NCI-H2029 treated with DMSO at 0.1 percent for 48 hours (cell line): ENCODE measurements around the gene CAMTA1.

Experiments
- DNase-seq: peaks from one replicate; lab custom pipeline; 2025; lab: John Stamatoyannopoulos, UW

The CAMTA1 gene

DNA sequence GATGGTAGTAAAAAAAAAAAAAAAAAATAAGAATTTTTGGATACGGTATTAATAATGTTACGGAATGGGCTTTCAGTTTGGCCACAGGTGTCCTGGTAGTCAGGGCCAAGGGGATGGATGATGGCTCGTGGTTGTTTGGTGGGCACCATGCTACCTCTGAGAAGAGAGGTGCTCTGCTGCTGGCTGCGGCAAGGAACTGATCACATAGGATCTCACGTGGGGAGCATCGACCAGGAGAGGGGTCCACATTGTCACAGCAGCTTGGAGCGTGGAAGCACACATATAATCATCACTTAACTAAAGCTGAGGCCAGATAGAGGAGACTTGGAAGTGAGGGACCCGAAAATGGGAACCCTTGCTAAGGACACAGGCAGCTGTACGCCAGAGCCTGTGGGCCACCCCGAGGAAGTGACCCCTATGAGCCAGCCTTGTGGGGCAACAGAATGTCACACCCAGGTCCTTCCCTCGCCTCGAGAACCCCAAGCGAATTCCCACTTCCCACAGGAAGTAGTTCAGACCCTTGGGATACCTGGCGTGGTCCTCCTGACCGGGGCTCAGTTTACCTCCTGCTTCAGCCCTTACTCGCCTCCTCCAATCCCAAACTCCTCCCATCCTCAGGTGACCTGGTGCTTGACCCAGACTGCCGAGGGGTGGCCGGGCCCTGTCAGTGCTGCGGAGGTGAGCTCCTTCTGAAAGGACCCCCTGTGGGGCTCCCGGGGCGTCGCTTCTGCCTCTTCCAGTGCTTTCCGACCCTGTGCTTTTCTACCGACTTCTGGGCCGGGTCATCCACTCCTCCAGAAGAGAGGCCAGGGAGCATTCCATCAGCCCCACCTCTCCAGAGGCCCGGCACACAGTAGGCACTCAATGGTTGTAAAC is 222.0 kb downstream of the CAMTA1 start:
- no peak for DNase-seq

DNA sequence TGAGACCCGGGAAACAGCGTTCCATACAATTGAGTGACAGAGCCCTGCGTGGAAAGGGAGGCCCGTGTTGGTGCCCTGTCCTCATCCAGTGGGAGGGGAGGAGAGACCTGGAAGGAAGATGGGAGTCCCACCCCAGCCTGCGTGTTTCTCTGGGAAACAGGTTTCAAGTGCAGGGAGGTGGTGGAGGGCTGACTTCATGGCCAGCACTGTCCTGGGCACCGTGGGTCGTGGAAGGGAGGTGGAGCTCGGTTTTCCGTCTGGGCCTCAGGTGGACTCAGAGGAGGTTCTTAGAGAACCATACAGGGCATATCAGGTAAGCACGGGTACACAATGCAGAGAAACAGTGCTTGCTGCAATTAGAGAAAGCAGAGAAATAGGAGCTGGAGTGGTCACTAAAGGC is 222.6 kb downstream of the CAMTA1 start:
- DNase-seq, result no peak

DNA sequence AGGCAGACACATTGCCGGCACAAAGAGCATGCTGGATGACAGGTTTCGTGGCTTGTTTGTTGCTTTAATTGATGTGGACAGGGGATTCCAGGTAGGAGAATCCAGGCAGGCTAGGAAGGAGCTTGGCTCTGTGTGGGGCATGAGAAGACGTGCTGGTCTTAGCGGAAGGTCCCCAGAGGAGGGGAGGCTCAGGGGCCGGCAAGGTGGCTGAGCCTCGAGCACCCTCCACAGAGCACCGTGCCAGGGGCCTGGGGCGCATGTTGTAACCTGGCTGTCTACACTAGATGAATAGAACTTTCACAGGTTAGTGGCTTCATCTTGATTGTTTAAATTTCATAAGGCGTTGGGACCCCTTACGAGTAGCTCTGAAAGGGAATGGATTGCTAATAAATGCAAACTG is 223.1 kb downstream of the CAMTA1 start:
- DNase-seq, result no peak

DNA sequence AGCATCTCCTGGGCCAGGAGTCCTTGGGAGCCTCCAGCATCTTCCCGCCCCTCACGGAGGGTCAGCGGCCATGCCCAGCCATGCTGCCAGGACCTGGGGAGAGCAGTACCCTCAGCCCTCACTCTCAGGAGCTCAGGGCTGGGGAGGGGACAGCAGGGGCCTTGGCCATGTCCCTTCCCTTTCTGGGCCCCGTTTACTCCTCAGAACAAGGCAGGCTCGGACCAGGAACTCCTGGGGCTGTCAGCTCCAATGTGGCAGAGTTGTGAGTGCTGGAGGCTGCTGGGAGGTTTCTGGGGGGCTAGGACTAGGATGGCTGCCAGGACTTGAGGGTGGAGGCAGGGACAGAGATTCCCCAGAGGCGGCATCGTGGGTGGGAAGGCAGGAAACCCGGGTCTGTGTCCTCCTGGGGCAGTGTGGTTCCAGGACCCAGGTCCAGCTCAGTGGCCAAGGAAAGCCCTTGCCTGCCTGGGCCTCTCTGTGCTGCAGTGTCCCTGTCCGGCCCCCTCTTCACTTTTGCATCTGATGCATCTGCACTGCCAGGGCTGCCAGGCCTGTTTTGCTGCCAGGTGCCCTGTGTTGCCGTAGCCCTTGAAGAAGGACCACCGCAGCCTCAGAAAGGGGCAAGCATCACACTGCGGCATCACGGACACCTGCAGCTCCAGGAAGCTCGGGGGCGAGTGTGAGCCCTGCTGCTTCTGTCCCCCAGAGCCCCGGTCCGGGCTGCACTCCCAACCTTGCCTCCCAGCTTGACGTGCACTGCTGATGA is 223.9 kb downstream of the CAMTA1 start:
- DNase-seq, result no peak

DNA sequence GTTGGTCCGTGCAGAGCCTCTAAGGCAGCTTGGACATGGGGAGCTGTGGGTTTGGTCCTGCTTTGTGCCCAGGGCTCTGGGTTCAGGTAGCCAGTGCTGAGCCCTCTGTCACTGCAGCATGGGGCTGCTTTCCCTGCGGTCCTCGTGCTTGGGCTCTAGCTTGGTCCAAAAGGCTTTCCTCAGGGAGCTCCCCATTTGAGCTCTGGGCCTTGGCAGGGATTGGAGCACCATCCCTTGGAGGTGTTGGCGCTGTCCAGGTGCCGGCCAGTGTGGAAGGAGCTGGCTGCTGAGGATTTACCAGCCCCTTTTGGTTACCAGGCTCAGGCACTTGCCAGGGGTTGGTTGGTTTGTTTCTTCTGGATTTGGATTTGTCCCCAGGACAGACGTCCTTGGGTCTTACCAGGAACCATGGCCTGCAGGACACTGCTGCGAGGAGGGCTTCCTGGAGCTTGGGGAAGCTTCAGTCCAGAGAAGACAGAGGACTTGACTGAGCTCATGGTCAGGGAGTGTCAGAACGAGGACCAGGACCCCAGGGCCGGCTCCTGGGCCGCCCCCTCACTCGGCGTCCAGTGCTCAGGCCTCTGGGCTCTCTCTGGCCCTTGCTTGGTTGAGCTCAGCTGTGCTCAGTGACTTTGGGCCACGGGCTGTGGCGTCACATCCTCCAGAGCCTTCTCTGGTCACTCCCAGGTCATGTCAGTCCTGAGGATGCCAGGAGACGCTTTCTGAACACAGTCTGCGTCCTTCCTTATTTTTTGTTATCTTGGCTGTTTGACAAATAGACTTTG is 224.7 kb downstream of the CAMTA1 start:
- no peak for DNase-seq

DNA sequence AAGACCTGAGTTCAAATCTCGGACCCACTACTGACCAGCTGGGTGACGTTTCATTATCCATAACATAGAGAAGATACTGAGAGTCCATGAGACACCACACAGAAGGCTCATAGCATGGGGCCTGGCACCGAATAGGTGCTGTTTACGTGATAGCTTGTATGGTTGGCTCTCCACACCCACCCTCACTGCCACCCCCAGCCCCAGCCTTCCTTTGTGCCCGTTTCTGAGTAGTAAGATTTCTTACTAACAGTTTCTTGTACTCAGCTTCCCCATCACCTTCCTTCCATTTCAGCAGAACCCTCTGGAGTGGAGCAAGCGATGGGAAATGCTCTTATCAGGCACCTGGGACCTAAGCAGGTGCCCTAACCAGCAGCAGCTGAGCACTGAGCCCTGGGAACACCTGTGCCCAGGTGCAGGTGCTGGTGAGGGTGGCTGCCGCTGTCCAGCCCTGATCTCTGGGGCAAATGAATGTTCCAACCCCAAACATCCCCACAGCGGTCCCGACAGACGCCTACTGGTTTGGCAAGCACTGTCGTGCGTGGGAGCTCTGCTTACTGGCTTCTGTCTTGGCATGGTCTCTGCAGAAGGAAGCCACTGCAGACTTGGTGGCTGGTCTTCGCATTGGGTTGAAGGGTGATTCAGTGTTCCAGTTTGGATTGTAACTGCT is 225.4 kb downstream of the CAMTA1 start:
- DNase-seq, result no peak

DNA sequence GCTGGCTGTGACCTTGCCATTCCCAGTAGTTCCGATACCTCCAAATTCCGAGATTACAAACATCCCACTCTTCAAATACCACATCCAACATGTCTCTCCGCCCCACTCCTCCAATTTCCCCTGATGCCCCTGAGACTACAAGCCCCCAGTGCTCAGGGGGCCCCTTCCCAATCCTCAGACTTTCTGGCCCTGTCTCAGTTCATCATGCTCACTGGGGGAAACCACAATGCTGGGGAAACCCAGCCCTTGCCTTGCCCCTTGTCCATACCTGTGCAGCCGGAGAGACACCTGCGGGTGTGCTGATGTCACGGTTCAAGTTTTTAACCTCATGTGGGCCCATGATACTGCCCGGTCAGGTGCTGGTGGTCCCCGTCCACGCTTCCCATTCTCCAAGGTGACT is 226.6 kb downstream of the CAMTA1 start:
- no peak for DNase-seq

DNA sequence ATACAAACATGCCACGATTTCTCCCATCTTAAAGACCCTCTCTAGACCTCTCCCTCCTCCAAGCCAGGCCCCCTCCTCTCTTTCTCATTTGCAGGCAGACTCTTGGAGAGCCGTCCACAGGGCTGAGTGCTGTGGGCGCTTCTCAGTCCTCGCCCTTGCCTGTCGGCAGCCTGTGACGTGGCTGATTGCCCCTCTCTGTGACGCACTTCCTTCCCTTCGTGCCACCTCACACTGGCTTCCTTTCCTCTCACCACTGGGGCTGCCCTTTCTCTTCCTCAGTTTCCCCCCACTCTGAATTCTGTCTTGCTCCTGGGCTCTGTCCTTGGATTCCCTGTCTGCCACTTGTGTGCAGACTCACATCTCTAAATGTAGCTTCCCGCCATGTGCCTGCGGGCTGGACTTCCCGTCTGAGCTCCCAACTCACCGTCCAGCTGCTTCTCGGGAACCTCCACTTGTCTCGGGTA is 227.2 kb downstream of the CAMTA1 start:
- no peak for DNase-seq

DNA sequence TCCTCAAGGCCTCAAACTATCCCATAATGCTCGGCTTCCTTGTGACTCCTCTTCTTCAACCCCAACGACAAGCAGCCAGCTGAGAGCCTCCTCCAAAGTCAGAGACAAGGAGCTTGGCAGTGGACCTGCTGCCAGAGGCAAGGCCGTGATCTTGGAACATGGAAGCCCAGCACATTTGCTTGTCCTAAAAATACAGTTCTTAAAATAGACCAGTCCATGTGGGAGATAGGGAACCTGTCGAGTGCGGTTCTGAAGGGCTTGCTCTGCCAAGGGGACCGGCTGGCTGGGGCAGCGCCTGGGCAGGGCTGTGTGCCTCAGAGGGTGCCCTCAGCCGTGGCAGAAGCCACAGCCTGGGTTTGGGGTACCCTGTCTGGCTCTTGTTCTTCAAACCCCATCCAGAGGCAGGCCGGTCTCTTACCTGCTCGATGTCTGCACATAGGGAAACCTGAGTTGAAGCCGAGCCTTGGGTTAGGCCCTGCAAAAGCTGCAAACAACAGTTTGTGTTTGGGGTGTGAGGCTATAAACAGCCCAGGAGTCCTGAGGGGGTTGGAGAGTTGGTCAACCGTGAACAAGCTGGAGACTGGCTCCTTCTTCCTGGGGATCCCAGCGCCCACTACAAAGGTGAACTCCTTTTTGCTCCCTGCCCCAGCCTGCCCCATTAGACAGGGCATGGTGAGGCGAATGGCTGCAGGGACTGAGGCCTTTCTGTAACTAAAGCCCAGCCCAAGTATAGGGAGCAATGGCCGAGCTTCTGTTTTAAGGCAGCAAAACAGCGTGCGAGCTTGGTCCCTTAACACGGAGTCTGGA is 228.8 kb downstream of the CAMTA1 start:
- DNase-seq, result no peak

DNA sequence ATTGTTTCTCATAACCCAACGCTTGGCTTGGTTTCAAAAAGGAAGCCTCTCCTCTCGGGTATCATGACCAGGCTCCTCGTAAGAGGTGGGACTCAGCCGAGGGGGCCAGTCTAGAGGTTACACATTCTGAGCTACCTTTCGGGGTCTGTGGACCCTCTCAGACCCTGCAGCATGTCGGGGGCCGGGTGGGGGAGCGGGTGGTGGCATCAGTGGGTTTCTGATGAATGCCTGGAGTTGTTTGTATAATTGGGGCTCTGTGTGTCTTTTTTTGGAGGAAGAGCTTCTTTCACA is 229.3 kb downstream of the CAMTA1 start:
- no peak for DNase-seq

DNA sequence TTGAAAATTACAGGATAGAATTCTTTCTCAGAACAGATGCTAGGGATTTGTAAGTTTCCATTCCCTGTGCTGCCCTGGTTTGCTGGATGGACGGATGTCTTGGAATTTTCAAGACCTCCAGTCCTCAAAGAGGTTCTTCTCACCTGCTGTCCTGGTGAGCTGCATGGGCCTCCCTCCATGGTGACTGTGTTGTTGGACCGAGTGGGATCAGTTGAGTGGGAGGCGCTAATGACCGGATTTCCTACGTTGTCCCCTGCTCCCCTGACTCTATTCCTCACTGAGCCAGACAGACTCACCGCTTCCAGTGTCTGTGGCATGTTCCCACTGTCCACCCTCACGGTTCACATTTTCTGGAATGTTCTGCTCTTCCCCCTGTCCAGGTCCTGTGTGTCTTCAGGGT is 229.8 kb downstream of the CAMTA1 start:
- no peak for DNase-seq

DNA sequence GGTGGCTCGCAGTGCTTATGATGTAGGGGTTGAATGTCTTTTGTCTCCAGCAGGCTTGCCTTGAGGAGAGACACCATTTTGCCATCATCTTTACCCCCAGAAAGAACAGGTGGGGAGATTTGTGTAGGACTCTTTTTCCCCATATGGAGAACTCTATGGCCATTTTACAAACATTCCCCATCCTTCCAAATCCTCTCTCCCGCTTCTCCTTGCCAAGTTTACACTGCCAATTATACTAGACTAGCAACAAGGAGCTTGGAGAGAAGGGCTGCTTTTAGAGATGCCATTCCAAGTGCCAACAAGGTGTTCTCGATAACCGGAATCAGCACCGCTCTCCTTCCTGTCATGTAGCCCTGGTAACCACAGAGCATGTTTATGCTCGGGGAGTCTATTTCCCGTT is 233.1 kb downstream of the CAMTA1 start:
- no peak for DNase-seq

DNA sequence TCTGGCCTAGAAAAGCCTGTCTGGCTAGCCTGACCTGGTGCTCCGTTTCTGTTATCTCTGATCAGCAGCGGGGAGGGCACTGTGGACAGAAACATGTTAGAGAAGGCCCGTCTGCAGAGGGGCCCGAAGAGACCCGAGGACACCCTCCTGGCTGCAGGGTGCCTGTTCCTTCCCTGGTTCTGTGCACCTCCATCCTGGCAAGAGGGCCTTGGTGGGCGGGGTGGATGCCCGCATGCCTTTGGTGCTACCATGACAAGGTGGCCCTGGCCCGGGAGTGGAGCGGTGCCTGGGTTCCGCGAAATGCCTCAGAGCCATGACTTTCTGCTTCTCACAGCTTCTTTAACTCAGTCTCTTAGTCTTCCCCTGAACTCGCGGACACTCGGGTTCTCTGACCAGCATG is 233.6 kb downstream of the CAMTA1 start:
- no peak for DNase-seq

DNA sequence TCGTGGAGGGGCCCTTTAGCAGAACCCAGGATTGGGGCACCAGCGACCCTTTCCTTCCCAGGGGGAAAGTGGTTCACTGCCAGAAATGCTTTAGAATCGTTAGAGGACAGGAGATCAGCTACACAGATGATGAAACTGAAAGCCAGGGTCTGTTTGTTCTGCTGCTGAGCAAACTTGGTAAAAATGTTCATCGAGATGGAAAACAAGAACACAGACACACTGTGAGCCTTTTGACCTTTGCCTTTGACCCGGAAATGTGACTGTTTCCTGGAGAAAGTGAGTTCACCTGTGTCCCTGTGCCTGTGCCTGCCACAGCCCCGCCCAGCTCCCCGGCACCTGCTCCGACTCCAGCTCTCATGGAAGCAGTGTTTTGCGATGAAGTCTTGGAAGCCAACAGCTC is 234.3 kb downstream of the CAMTA1 start:
- DNase-seq, result no peak

DNA sequence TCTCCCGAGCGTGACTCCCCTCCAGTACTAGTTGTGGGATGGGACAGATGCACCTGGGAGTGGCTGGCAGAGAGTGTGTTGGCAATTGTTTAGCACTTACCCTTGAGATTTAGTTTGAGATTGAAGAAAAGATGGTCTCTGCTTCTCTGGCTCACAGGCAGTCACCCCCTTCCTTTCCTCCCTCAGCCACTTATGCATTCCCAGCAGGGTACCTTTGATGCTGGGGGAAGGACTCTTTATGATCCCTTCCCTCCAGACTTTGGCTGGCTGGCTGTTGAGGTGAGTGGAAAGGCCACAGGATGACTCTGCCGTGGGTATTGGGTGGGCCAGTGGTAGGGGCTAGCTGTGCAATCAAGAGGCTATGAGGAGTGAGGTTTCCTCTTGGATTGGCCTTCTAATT is 236.8 kb downstream of the CAMTA1 start:
- DNase-seq, result no peak

DNA sequence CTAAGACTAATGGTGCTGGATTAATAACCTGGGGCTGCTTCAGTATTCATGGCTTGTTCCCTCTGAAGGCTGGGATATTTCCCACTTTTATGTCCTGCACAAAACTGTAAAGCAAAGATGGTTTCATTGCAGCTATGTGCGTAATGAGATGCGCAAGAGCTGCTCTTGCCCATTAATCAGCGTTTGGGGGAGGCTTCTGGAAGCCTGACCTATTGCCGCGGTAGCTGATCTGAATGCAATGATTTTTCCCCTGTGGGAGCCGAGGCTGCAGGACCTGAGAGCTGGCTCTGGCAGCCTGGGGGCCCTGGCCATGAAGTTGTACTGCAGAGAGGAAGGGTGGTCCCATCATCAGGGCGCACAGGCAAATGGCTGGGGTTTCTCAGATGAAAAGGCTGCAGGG is 239.8 kb downstream of the CAMTA1 start:
- DNase-seq, result no peak

DNA sequence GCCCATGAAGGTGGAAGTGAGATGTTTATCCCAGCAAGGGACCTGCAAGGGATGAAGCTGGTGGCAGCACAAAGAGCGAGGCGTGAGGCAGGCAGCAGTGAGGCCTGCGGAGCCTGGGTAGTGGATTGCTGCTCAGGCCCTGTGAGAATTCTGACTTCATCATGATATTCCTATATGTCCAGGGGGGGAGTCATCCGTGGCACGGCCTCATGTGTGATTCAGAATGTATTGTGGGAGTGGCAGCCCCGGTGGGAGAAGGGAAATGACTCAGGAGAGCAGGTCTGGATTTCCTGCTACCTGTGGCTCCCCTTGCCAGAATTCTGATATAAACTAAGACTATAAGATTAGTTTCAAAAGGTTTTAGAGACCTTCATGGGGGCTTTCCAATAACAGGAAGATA is 240.9 kb downstream of the CAMTA1 start:
- no peak for DNase-seq

DNA sequence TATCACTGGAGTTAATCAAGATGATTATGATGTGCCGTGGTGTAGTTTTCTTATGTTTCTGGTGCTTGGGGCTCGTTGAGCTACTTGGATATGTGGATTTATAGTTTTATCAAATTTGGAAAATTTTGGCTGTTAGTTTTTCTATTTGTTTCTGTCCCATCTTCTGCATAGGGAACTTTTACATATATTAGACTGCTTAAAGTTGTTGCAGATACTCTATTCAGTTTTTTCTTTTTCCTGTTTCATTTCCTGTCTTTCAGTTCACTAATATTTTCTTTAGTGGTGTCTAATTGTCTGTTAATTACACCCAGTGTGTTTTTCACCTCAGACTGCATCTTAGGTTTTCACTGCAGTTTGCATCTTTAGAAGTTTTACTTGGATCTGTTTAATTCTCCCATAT is 247.7 kb downstream of the CAMTA1 start:
- no peak for DNase-seq

DNA sequence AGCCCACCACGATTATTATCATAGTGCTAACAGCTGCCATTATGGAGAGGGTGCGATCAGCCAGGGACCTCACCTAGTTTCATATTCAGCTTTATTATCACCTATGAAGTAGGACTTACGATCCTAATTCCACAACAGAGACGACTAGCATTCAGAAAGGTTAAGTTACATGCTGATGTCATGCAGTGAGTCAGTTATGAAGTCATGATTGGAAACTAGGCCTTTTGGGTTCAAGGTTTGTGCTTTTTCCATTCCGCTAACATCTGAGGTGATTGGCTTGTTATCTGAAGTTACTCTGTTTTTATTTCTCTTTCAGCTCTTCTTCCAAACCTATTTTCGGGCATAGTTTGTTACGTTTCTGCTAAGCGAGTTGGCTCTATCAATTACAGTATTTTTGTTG is 251.1 kb downstream of the CAMTA1 start:
- no peak for DNase-seq

DNA sequence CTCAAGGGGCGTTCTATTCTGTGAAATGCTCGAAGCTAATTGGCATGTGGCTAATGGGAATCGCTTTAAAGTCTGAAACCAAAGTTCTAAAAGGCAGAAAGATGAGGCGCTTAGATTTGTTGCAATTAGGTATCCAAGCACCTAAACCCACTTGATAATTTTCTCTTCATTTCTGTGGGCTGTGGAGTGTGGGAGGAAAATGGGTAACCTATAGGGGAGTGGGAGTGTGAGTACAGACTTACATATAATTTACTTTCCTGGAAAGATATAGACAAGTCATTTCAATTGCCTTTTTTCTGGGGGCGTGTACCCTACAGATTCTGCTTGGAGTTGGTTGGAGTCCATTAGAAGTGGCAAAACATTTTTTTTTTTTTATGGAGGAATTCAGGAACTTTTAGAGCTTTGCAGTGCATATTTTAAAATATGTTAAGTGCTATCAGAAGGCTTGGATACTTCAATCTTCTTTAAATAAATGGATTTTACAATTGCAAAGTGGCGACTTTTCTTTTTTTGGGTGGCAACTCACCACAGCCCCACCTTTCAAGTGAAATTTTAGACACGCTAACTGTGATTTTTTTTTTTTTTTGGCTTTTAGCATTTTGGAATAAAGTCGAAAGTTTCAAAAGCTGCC is 254.5 kb downstream of the CAMTA1 start:
- DNase-seq, result no peak
